Activated CD4-positive, alpha-beta T cell treated with anti-CD3 and anti-CD28 coated beads, Interleukin-2, Interleukin-4, amounts not matched to agents 100 ng/mL and 50 ng/mL, durations not matched to agents 16 hours and 8 hours (primary cell): Measurements from ENCODE around the gene GRIK5.
"Not testable (repeated sequence)": the region's sequence is repeated elsewhere in the genome, so short reads cannot be mapped to it uniquely, and the experiment has no call there.

Experiments
- DNase-seq: peaks from one replicate; pipeline ENCODE4 v3.0.0-alpha.2; 2020; ENCODE audit warnings: low spot score

GRIK5 gene

GRCh38 chr19:42010245-42011126 lies 59.5 kb downstream of the GRIK5 start:
- DNase-seq = no peak

GRCh38 chr19:42006569-42006968 lies 63.4 kb downstream of the GRIK5 start:
- no peak for DNase-seq

- no peak for DNase-seq
Measured at GRCh38 chr19:42005504-42005903, 64.5 kb downstream of the GRIK5 start.

- DNase-seq = no peak
Measured at GRCh38 chr19:42003506-42004294, 66.3 kb downstream of the GRIK5 start.

GRCh38 chr19:41999878-42000208 lies 70.2 kb downstream of the GRIK5 start:
- DNase-seq = no peak

- no peak for DNase-seq
Measured at GRCh38 chr19:41999071-41999877, 70.7 kb downstream of the GRIK5 start.

GRCh38 chr19:41998246-41999020 lies 71.6 kb downstream of the GRIK5 start:
- peak; percentile 34 for DNase-seq

- DNase-seq = no peak
Measured at GRCh38 chr19:41997851-41998229, 72.2 kb downstream of the GRIK5 start.

GRCh38 chr19:41997121-41997850 lies 72.7 kb downstream of the GRIK5 start:
- DNase-seq = no peak

- DNase-seq = no peak
Measured at GRCh38 chr19:41995959-41996797, 73.8 kb downstream of the GRIK5 start.

GRCh38 chr19:41994994-41995958 lies 74.7 kb downstream of the GRIK5 start:
- no peak for DNase-seq

- no peak for DNase-seq
Measured at GRCh38 chr19:41994521-41994971, 75.5 kb downstream of the GRIK5 start.

- peak; percentile 55 for DNase-seq
Measured at GRCh38 chr19:41993612-41994483, 76.2 kb downstream of the GRIK5 start, which contains the start of gene ATP1A3. TSS of gene ATP1A3 (minus strand) at chr19:41994230. CDS start at chr19:41994076, 154 bp downstream.

GRCh38 chr19:41991925-41992569 lies 78.0 kb downstream of the GRIK5 start:
- DNase-seq = not testable (repeated sequence)

GRCh38 chr19:41991025-41991424 lies 79.0 kb downstream of the GRIK5 start:
- DNase-seq = no peak

- no peak for DNase-seq
Measured at GRCh38 chr19:41990615-41991014, 79.4 kb downstream of the GRIK5 start.

GRCh38 chr19:41990028-41990427 lies 80.0 kb downstream of the GRIK5 start:
- DNase-seq = no peak
